Suprapubic skin (tissue), 4 donors: ENCODE measurements around the gene COL18A1. TPM values are rescaled to one million over a fixed set of nuclear protein-coding genes. Genes with fewer than 3 reads are reported as not detected.
A peak's percentile ranks its signal among the peaks of the same experiment; 100 is the strongest.

Source experiments
- DNase-seq, 2 donors: peaks; one replicate each; pipeline ENCODE4 v3.0.0-alpha.2; 2019; ENCODE audit warnings: low spot score in 2 of 2
- H3K27ac ChIP-seq: fragments of 200-600 bp; sonication (generic); one replicate; pipeline ENCODE4 v1.5.1; 2019
- H3K27me3 ChIP-seq: fragments of 200-600 bp; sonication (generic); one replicate; pipeline ENCODE4 v1.5.1; 2019
- H3K36me3 ChIP-seq: fragments of 200-600 bp; sonication (generic); one replicate; pipeline ENCODE4 v1.5.1; 2019
- H3K4me1 ChIP-seq: fragments of 200-600 bp; sonication (generic); one replicate; pipeline ENCODE4 v1.5.1; 2019
- H3K4me3 ChIP-seq: fragments of 200-600 bp; sonication (generic); one replicate; pipeline ENCODE4 v1.5.1; 2019; ENCODE audit warnings: mild to moderate bottlenecking
- H3K9me3 ChIP-seq: fragments of 200-600 bp; sonication (generic); one replicate; pipeline ENCODE4 v1.5.1; 2019
- EP300 ChIP-seq: sonication (generic); formaldehyde crosslinking; IDR thresholded peaks from one replicate; pipeline ENCODE4 v1.6.1; 2017; ENCODE audit warnings: antibody characterized with exemption
- POLR2A ChIP-seq, 2 donors: fragments of 450-650 bp; IDR thresholded peaks; one replicate each; pipeline ENCODE4 v1.6.1; 2017; ENCODE audit warnings: antibody characterized with exemption in 2 of 2, mild to moderate bottlenecking in 2 of 2, moderate library complexity in 2 of 2
- POLR2AphosphoS5 ChIP-seq, 3 donors: sonication (generic); formaldehyde crosslinking; IDR thresholded peaks; one replicate each; pipeline ENCODE4 v1.6.1; 2017; ENCODE audit warnings: antibody characterized with exemption in 3 of 3
- WGBS: methylation state at CpG from one replicate; pipeline ENCODE4 v1.1.5; 2018; 5-methylcytosine and 5-hydroxymethylcytosine counted together
- total RNA-seq, 4 donors: library from RNA; depleted of rRNA; stranded (reverse); fragments of >200 nt; gene quantifications; one replicate each; pipeline ENCODE4 v1.1.0, GENCODE V29; 2016
- TF ChIP-seq, protein P1 (sequence below), 2 donors: fragments of 200-600 bp in 1 of 2; fragments of 450-650 bp in 1 of 2; sonication (generic) in 1 of 2; IDR thresholded peaks; one replicate each; pipeline ENCODE4 v1.5.1; 2016 to 2019; ENCODE audit warnings: antibody characterized with exemption in 2 of 2, mild to moderate bottlenecking in 1 of 2, moderate library complexity in 1 of 2

COL18A1 gene
- total RNA-seq, 4 donors from 2014 or later: 71.9 to 157 (median 101) TPM

DNA sequence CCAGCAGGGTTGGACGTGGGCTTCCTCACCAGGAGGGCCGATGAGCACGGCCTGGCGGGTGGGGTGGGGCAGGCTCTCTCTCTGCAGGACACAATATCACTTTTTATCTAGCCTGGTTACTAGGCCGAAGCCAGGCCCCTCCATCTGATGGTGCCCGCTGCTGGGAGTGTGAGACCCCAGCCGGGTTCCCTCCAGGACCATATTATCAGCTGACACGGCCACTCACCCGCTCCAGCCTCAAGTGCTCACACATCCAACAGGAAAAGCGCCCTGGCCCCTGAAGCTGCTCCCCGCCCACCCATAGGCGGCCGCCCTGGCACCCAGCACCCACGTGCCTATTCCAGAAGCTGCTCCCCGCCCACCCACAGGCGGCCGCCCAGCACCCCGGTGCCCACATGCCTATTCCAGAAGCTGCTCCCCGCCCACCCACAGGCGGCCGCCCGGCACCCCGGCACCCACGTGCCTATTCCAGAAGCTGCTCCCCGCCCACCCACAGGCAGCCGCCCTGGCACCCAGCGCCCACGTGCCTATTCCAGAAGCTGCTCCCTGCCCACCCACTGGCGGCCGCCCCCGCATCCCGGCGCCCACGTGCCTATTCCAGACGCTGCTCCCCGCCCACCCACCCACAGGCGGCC, 132.3 kb downstream of the COL18A1 start:
- TF ChIP-seq EP300: no peak
- TF ChIP-seq, protein P1, sequence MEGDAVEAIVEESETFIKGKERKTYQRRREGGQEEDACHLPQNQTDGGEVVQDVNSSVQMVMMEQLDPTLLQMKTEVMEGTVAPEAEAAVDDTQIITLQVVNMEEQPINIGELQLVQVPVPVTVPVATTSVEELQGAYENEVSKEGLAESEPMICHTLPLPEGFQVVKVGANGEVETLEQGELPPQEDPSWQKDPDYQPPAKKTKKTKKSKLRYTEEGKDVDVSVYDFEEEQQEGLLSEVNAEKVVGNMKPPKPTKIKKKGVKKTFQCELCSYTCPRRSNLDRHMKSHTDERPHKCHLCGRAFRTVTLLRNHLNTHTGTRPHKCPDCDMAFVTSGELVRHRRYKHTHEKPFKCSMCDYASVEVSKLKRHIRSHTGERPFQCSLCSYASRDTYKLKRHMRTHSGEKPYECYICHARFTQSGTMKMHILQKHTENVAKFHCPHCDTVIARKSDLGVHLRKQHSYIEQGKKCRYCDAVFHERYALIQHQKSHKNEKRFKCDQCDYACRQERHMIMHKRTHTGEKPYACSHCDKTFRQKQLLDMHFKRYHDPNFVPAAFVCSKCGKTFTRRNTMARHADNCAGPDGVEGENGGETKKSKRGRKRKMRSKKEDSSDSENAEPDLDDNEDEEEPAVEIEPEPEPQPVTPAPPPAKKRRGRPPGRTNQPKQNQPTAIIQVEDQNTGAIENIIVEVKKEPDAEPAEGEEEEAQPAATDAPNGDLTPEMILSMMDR (IDR thresholded peaks at IDR 0.05): no peak
- TF ChIP-seq POLR2A (IDR thresholded peaks at IDR 0.05): no peak
- no peak for TF ChIP-seq POLR2AphosphoS5 (IDR thresholded peaks at IDR 0.05)

DNA sequence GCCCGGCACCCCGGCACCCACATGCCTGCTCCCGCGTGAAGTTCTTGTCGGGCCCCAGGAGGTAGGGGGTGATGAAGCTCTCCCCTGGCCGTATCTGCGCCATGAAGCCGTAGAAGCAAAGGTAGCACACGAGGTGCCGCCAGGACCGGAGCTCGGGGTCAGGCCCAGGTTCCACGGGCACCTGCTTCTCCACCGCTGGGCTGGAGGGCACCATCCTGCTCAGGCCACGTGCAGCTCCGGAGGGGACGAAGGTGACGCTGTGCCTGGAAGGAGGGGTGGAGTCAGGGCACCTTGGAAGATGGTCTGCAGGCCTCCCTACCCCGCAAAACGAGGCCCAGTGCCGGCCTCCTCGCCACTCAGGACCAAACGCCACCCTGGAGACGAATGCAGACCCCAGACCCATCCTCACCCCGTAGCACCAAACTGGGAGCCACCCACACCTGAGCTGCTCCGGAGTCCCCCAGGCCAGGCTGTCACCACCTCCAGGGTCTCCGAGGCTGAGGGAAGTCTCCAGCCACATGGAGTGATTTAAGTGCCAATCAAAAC, 132.9 kb downstream of the COL18A1 start:
- WGBS: 96% methylated on average over 5 of the region's 27 CpGs
- Histone ChIP-seq H3K27ac (no peak overlapping the region), H3K4me3 (no peak overlapping the region), H3K9me3 (no peaks in the 10 kb centered on the region), H3K27me3 (no peaks in the 10 kb centered on the region), H3K4me1 (peaks cover 22% of the 10 kb centered on the region), H3K36me3 (no peaks in the 10 kb centered on the region)
- DNase-seq: peak; percentile 46 to 69
- TF ChIP-seq POLR2AphosphoS5 (IDR thresholded peaks at IDR 0.05) (no peak), POLR2A (IDR thresholded peaks at IDR 0.05) (no peak), EP300 (no peak)
- TF ChIP-seq, protein P1 (IDR thresholded peaks at IDR 0.05): no peak

More for the DNA sequence above, 132.3 kb downstream of the COL18A1 start:
- Histone ChIP-seq H3K4me1 (peaks cover 18% of the 10 kb centered on the region), H3K9me3 (no peaks in the 10 kb centered on the region), H3K4me3 (no peak overlapping the region), H3K27ac (no peak overlapping the region), H3K36me3 (no peaks in the 10 kb centered on the region), H3K27me3 (no peaks in the 10 kb centered on the region)
- 81% methylated on average over 33 of the region's 37 CpGs for WGBS
- peak; percentile 53 to 76 for DNase-seq

DNA sequence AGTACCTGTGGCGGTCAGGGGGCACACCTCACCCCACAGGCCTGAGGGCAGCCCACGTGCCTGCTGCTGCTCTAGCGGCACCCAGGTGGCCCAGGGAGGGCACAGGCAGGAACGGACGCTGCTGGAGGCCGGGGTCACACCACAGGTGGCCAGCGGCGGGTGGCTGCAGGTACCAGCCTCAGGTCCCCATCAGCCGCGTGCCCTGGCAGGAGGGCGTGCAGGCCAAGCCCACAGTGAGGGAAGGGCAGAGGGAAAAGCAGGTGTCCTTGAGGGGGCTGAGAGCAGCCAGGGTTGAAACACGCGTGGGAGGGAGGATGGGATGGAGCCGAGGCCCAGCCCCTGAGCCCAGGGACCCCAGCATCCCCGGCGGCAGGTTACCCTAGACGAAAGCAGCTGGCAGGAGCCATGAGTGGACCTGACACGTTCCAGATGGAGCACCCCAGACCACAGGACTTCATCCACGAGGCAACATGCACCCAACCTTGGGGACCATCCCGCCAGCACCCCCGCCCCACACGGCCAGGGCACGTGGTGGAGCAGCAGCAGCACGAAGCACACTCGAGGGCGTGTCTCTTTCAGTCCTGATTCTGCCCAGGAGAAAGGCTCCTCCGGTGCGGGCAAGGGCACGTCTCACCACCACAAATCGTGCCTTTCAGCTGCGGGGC, 133.5 kb downstream of the COL18A1 start:
- 89% methylated on average over 25 of the region's 31 CpGs for WGBS
- H3K4me1 ChIP-seq: peaks cover 23% of the 10 kb centered on the region
- no peak overlapping the region for H3K27ac ChIP-seq
- TF ChIP-seq, protein P1 (IDR thresholded peaks at IDR 0.05): no peak
- no peak for TF ChIP-seq EP300
- no peaks in the 10 kb centered on the region for H3K27me3 ChIP-seq
- peak; percentile 56 to 74 for DNase-seq
- no peaks in the 10 kb centered on the region for H3K36me3 ChIP-seq
- H3K4me3 ChIP-seq: no peak overlapping the region
- no peaks in the 10 kb centered on the region for H3K9me3 ChIP-seq

DNA sequence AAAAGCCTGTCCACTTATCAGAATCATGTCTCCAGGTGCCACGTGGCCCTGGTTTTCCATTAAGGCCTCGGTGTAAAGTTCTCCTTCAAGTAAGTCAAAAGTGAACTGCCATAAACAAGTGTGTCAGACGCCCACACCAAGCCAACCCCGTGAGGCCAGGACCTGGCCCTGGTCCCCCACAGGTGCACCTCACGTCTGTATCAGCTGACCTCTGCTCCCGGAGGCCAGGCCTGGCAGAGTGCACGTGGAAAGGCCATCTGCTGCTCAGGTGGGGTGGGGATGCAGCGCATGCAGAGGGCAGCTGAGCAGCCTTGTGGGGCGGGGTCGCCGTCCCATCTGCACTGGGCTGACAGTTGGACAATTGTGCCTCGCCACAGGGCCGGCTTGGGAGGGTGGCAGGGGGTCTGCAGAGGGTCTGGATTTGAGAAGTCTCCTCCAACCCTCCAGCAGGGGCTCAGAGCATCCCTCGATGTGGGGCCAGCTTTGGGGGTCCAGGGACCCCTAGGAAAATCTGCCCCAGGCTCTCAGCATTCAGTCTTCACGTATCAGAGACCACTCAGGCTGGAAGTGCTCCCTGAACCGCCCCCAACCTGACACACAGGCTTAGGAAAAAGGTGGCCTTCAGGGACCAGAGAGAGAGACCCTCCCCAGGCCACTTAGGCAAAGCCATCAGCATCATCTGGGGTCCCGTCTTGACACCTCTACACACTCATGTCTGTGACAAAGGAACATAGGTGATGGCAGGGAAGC, 134.3 kb downstream of the COL18A1 start:
- WGBS: 87% methylated on average over 16 of the region's 17 CpGs
- H3K27me3 ChIP-seq: no peaks in the 10 kb centered on the region
- DNase-seq: peak; percentile 62 to 78
- H3K4me3 ChIP-seq: no peak overlapping the region
- H3K36me3 ChIP-seq: no peaks in the 10 kb centered on the region
- peaks cover 23% of the 10 kb centered on the region for H3K4me1 ChIP-seq
- TF ChIP-seq POLR2A (IDR thresholded peaks at IDR 0.05): no peak
- no peak for TF ChIP-seq POLR2AphosphoS5 (IDR thresholded peaks at IDR 0.05)
- TF ChIP-seq, protein P1 (IDR thresholded peaks at IDR 0.05): no peak
- TF ChIP-seq EP300: no peak
- H3K9me3 ChIP-seq: no peaks in the 10 kb centered on the region
- no peak overlapping the region for H3K27ac ChIP-seq
